Measurements from ENCODE around the gene TTC5.

- no peak for TF ChIP-seq POLR2A (IDR thresholded peaks at IDR 0.05; ENCODE audit: low read depth, low read length)
- no peak for TF ChIP-seq TAF1 (IDR thresholded peaks at IDR 0.05; ENCODE audit: borderline replicate concordance, low read depth, low read length)
These were observed 25.4 kb upstream of the TTC5 start for GRCh38 chr14:20331053-20331613.

All from GM12892 (cell line).